Aorta (tissue), 5 donors: Measurements from ENCODE around the gene KCNJ11. TPM values are rescaled to one million over a fixed set of nuclear protein-coding genes. Genes with fewer than 3 reads are reported as not detected.

ENCODE experiments used
- ATAC-seq: fragments of 200-7000 bp; cut with Tn5 transposase; one replicate; pipeline ENCODE4 v1.9.1; 2022; ENCODE audit warnings: moderate library complexity; ENCODE audit not compliant: low FRiP score
- DNase-seq, 2 donors: peaks; one replicate each; pipeline ENCODE4 v3.0.0-alpha.2; 2020
- H3K27ac ChIP-seq, 2 donors: one replicate each; pipeline ENCODE4 v1.5.1; 2013; ENCODE audit warnings: low read length in 2 of 2, mild to moderate bottlenecking in 2 of 2, moderate library complexity in 2 of 2, control low read depth in 1 of 2, inconsistent platforms in 1 of 2, low read depth in 1 of 2
- H3K27me3 ChIP-seq, 2 donors: one replicate each; pipeline ENCODE4 v1.6.1; 2013; ENCODE audit warnings: control low read depth in 1 of 2, low read length in 1 of 2, mild to moderate bottlenecking in 1 of 2, moderate library complexity in 1 of 2; ENCODE audit not compliant: insufficient read depth in 2 of 2, control insufficient read depth in 1 of 2
- H3K36me3 ChIP-seq, 2 donors: one replicate each; pipeline ENCODE4 v1.6.1; 2013; ENCODE audit warnings: control low read depth in 1 of 2, low read length in 1 of 2, mild to moderate bottlenecking in 1 of 2; ENCODE audit not compliant: insufficient read depth in 2 of 2, control insufficient read depth in 1 of 2
- H3K4me1 ChIP-seq, 2 donors: one replicate each; pipeline ENCODE4 v1.6.1; 2013; ENCODE audit warnings: low read length in 2 of 2, control low read depth in 1 of 2, mild to moderate bottlenecking in 1 of 2, moderate library complexity in 1 of 2; ENCODE audit not compliant: insufficient read depth in 2 of 2, control insufficient read depth in 1 of 2
- H3K4me3 ChIP-seq, 2 donors: one replicate each; pipeline ENCODE4 v1.5.1; 2013; ENCODE audit warnings: low read length in 2 of 2, control low read depth in 1 of 2, mild to moderate bottlenecking in 1 of 2
- H3K9me3 ChIP-seq: one replicate; pipeline ENCODE4 v1.6.1; 2013; ENCODE audit warnings: mild to moderate bottlenecking, low read length; ENCODE audit not compliant: control insufficient read depth
- WGBS, 2 donors: extraction: QIAGEN DNeasy Blood & Tissue Kit; methylation state at CpG; one replicate each; pipeline ENCODE4 v1.1.7; 2013; 5-methylcytosine and 5-hydroxymethylcytosine counted together
- intact Hi-C, 2 donors: fragments of 100-400 bp; cut with DNase I; formaldehyde crosslinking; loops; one replicate each; pipeline versions ENCODE4 v1.14.2 to v1.15.0; 2022
- polyA plus RNA-seq, 2 donors: library from polyadenylated mRNA; stranded (reverse); fragments of 200-250 nt; gene quantifications; one replicate each; pipeline ENCODE4 v1.2.3, GENCODE V29; 2013
- total RNA-seq, 2 donors: library from RNA; stranded (reverse); fragmentation: NEBNext Ultra II Directional; extraction: Animal tissue kit (Norgen Biotek cat#: 25700); gene quantifications; one replicate each; pipeline ENCODE4 v1.2.1, GENCODE V29; 2021
- donor health status: healthy with polysubstance abuse.
- donor health status: Bipolar disorder and iron deficiency.
- donor health status: DM: no; HTN: no; CAD: no.
- donor health status: DM: no; HTN: no; CAD: no.
- donor health status: DM: yes; HTN: yes; CAD: no.

The KCNJ11 gene
- total and polyA plus RNA-seq, 4 donors: 1.0 to 3.8 (median 1.5) TPM

- Histone ChIP-seq H3K27me3 (no peaks in the 10 kb centered on the region), H3K4me3 (no peak overlapping the region), H3K9me3 (no peaks in the 10 kb centered on the region), H3K36me3 (no peaks in the 10 kb centered on the region), H3K27ac (no peak overlapping the region), H3K4me1 (no peaks in the 10 kb centered on the region)
- intact Hi-C loops: no loop called here
- 86 to 90% methylated on average over 11 of the region's 11 CpGs for WGBS, 2 donors
- DNase-seq: no peak
- peak; percentile 11 for ATAC-seq
Measured at GRCh38 chr11:17423533-17424310, 35.3 kb upstream of the KCNJ11 start.

GRCh38 chr11:17421781-17422180 is 33.3 kb upstream of the KCNJ11 start:
- no peaks in the 10 kb centered on the region for H3K9me3 ChIP-seq
- DNase-seq (no peak), ATAC-seq (no peak)
- no peak overlapping the region for H3K4me3 ChIP-seq
- intact Hi-C loops: no loop called here
- H3K36me3 ChIP-seq: no peaks in the 10 kb centered on the region
- WGBS, 2 donors: 5% methylated on average over 4 of the region's 4 CpGs
- no peaks in the 10 kb centered on the region for H3K27me3 ChIP-seq
- no peak overlapping the region for H3K27ac ChIP-seq
- H3K4me1 ChIP-seq: no peaks in the 10 kb centered on the region

- no peaks in the 10 kb centered on the region for H3K4me1 ChIP-seq
- DNase-seq (no peak), ATAC-seq (no peak)
- H3K9me3 ChIP-seq: no peaks in the 10 kb centered on the region
- WGBS, 2 donors: 51 to 58% methylated on average over 2 of the region's 2 CpGs
- H3K27ac ChIP-seq: no peak overlapping the region
- H3K27me3 ChIP-seq: no peaks in the 10 kb centered on the region
- H3K4me3 ChIP-seq: no peak overlapping the region
- intact Hi-C loops: no loop called here
- no peaks in the 10 kb centered on the region for H3K36me3 ChIP-seq
Measured at GRCh38 chr11:17418444-17419081, 30.1 kb upstream of the KCNJ11 start.

- Histone ChIP-seq H3K9me3 (no peaks in the 10 kb centered on the region), H3K4me3 (no peak overlapping the region), H3K36me3 (no peaks in the 10 kb centered on the region), H3K27me3 (no peaks in the 10 kb centered on the region), H3K27ac (no peak overlapping the region), H3K4me1 (no peaks in the 10 kb centered on the region)
- 45 to 56% methylated on average over 2 of the region's 2 CpGs for WGBS, 2 donors
- ATAC-seq (no peak), DNase-seq (no peak)
- intact Hi-C loops: no loop called here
Measured at GRCh38 chr11:17416492-17416891, 28.0 kb upstream of the KCNJ11 start.

- intact Hi-C loops: no loop called here
- no peak for ATAC-seq
- Histone ChIP-seq H3K27me3 (no peaks in the 10 kb centered on the region), H3K4me1 (no peaks in the 10 kb centered on the region), H3K27ac (no peak overlapping the region), H3K9me3 (no peaks in the 10 kb centered on the region), H3K4me3 (no peak overlapping the region), H3K36me3 (no peaks in the 10 kb centered on the region)
- DNase-seq: peak in 1 of 2 donors; percentile 15
- WGBS, 2 donors: 65 to 72% methylated on average over 6 of the region's 6 CpGs
Measured at GRCh38 chr11:17415523-17416104, 27.2 kb upstream of the KCNJ11 start.

GRCh38 chr11:17414992-17415391 is 26.5 kb upstream of the KCNJ11 start:
- Histone ChIP-seq H3K4me1 (no peaks in the 10 kb centered on the region), H3K4me3 (no peak overlapping the region), H3K27ac (no peak overlapping the region), H3K36me3 (no peaks in the 10 kb centered on the region), H3K9me3 (no peaks in the 10 kb centered on the region), H3K27me3 (no peaks in the 10 kb centered on the region)
- WGBS, 2 donors: 80 to 90% methylated on average over 5 of the region's 5 CpGs
- DNase-seq (peak; percentile 35 to 61), ATAC-seq (no peak)
- intact Hi-C loops: no loop called here

- 77 to 80% methylated on average over 8 of the region's 8 CpGs for WGBS, 2 donors
- no peaks in the 10 kb centered on the region for H3K27me3 ChIP-seq
- intact Hi-C loops: no loop called here
- H3K36me3 ChIP-seq: no peaks in the 10 kb centered on the region
- no peaks in the 10 kb centered on the region for H3K9me3 ChIP-seq
- ATAC-seq (no peak), DNase-seq (peak in 1 of 2 donors; percentile 30)
- no peaks in the 10 kb centered on the region for H3K4me1 ChIP-seq
- no peak overlapping the region for H3K4me3 ChIP-seq
- no peak overlapping the region for H3K27ac ChIP-seq
Measured at GRCh38 chr11:17414317-17414737, 25.9 kb upstream of the KCNJ11 start.

- H3K9me3 ChIP-seq: no peaks in the 10 kb centered on the region
- H3K4me1 ChIP-seq: no peaks in the 10 kb centered on the region
- WGBS, 2 donors: 74 to 76% methylated on average over 15 of the region's 15 CpGs
- no peaks in the 10 kb centered on the region for H3K36me3 ChIP-seq
- H3K27me3 ChIP-seq: no peaks in the 10 kb centered on the region
- intact Hi-C loops: no loop called here
- H3K27ac ChIP-seq: no peak overlapping the region
- DNase-seq (peak; percentile 19 to 40), ATAC-seq (no peak)
- H3K4me3 ChIP-seq: no peak overlapping the region
Measured at GRCh38 chr11:17413414-17414316, 25.2 kb upstream of the KCNJ11 start.
